ENCODE measurements around the gene KAZN.
A peak's percentile ranks its signal among the peaks of the same experiment; 100 is the strongest.

KAZN gene

DNA sequence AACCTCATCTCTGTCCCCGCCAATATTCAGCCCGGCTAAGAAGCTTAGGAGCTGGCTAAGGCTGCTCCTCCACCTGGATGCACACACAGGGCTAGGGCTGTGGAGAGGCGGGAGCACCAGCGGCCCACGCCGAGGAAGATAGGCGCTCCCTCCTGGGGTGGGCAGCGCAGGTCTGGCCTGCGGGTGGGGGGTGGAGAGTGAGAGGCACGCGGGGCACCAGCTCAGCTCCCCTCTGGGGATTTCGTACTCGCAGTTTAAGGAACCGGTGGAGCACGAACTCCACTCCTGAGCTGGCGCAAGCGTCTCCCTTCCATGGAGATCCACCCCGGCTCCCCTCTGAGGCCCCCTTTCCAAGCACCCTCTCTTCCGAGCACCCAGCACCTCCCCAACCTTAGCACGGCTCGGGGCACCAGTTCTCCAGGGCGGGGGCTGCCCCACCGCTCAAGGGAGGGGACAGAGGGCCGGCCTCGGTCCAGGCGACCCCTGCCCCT is 433 bp upstream of the KAZN start (continued):
- TF ChIP-seq ZBTB8A (tag by site-specific recombination; IDR thresholded peaks at IDR 0.05) (peak; percentile 60), GLIS1 (tag by site-specific recombination; IDR thresholded peaks at IDR 0.05) (peak; percentile 78), ZNF335 (tag by site-specific recombination; conservative IDR thresholded peaks at IDR 0.05) (peak; percentile 63), MZF1 (tag by site-specific recombination; IDR thresholded peaks at IDR 0.05; ENCODE audit: borderline replicate concordance) (peak; percentile 63; the same call in 1 of the 2 replicates)
- TF ChIP-seq, protein P1, sequence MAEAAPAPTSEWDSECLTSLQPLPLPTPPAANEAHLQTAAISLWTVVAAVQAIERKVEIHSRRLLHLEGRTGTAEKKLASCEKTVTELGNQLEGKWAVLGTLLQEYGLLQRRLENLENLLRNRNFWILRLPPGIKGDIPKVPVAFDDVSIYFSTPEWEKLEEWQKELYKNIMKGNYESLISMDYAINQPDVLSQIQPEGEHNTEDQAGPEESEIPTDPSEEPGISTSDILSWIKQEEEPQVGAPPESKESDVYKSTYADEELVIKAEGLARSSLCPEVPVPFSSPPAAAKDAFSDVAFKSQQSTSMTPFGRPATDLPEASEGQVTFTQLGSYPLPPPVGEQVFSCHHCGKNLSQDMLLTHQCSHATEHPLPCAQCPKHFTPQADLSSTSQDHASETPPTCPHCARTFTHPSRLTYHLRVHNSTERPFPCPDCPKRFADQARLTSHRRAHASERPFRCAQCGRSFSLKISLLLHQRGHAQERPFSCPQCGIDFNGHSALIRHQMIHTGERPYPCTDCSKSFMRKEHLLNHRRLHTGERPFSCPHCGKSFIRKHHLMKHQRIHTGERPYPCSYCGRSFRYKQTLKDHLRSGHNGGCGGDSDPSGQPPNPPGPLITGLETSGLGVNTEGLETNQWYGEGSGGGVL (tag by site-specific recombination; IDR thresholded peaks at IDR 0.05), result peak; percentile 91
- TF ChIP-seq, protein P2, sequence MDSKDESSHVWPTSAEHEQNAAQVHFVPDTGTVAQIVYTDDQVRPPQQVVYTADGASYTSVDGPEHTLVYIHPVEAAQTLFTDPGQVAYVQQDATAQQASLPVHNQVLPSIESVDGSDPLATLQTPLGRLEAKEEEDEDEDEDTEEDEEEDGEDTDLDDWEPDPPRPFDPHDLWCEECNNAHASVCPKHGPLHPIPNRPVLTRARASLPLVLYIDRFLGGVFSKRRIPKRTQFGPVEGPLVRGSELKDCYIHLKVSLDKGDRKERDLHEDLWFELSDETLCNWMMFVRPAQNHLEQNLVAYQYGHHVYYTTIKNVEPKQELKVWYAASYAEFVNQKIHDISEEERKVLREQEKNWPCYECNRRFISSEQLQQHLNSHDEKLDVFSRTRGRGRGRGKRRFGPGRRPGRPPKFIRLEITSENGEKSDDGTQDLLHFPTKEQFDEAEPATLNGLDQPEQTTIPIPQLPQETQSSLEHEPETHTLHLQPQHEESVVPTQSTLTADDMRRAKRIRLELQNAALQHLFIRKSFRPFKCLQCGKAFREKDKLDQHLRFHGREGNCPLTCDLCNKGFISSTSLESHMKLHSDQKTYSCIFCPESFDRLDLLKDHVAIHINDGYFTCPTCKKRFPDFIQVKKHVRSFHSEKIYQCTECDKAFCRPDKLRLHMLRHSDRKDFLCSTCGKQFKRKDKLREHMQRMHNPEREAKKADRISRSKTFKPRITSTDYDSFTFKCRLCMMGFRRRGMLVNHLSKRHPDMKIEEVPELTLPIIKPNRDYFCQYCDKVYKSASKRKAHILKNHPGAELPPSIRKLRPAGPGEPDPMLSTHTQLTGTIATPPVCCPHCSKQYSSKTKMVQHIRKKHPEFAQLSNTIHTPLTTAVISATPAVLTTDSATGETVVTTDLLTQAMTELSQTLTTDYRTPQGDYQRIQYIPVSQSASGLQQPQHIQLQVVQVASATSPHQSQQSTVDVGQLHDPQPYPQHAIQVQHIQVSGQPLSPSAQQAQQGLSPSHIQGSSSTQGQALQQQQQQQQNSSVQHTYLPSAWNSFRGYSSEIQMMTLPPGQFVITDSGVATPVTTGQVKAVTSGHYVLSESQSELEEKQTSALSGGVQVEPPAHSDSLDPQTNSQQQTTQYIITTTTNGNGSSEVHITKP (tag by site-specific recombination; IDR thresholded peaks at IDR 0.05), result no peak

DNA sequence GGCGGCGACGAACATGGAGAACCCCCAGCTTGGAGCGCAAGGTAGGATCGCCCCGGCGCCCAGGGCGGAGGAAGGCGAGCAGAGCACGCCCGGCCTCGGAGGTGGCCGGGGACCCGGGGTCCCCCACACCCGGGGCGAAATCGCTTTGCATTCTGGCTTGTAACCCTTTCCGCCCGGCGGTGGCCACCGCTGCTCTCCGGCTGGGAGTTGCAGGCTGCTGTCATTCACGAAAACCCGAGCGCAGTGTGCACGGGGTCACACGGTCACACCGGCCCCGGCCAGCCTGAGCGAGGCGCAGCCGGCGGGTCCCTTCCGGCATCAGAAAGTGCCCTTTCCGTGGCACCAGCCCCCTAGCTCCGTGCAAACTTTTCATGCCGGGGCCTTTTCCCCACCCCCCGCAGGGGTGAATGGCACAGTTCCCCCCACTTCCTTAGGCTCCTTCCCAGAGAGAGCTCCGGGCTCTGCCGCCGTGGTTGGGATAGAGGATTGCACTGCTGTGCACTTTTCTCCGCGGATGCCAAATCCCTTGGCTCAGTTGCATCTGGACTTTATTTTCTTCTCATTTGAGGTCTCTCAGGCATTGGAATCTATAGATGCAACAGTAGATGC is 802 bp downstream of the KAZN start:
- Histone ChIP-seq H3K27ac (ENCODE audit: extremely low read depth, low read depth, low read length) (peak overlapping the region; percentile 37; the same call in 1 of the 2 replicates), H3K4me3 (ENCODE audit: low read depth, low read length) (peak overlapping the region; percentile 62), H3K4me1 (ENCODE audit: control insufficient read depth, insufficient read depth, low read length) (peaks cover 6% of the 10 kb centered on the region; the same call in 1 of the 2 replicates), H3K36me3 (ENCODE audit: control insufficient read depth in 2 of 2, insufficient read depth in 1 of 2, low read length in 2 of 2) (no peaks in the 10 kb centered on the region), H3K9me3 (ENCODE audit: control insufficient read depth, insufficient read depth, low read depth, low read length) (no peaks in the 10 kb centered on the region)
- CTCF ChIA-PET, result interaction anchor here (0.5 to 1.1 kb wide), 2 partner anchors 500 to 620 kb away, joined by 3 to 4 read pairs; no protein-coding TSS in a partner anchor
- POLR2A ChIA-PET, result interaction anchor here (1.4 kb wide), 1 partner anchor 10 kb away, joined by 4 read pairs; no protein-coding TSS in a partner anchor
- TF ChIP-seq ZNF600 (tag by site-specific recombination; IDR thresholded peaks at IDR 0.05), result peak; percentile 56
- TF ChIP-seq ZNF514 (tag by site-specific recombination; IDR thresholded peaks at IDR 0.05), result no peak
- TF ChIP-seq, protein P3, sequence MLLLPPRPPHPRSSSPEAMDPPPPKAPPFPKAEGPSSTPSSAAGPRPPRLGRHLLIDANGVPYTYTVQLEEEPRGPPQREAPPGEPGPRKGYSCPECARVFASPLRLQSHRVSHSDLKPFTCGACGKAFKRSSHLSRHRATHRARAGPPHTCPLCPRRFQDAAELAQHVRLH (tag by site-specific recombination; IDR thresholded peaks at IDR 0.05), result no peak
- no peak for TF ChIP-seq ZNF48 (tag by site-specific recombination; IDR thresholded peaks at IDR 0.05)
- no peak for TF ChIP-seq ZNF529 (tag by site-specific recombination; IDR thresholded peaks at IDR 0.05; ENCODE audit: insufficient replicate concordance)
- no peak for TF ChIP-seq ZNF701 (tag by site-specific recombination; IDR thresholded peaks at IDR 0.05)
- TF ChIP-seq MEIS1 (CRISPR knock-in tag; IDR thresholded peaks at IDR 0.05; ENCODE audit: borderline replicate concordance), result no peak
- peak; percentile 45; the same call in 1 of the 2 replicates for TF ChIP-seq GLIS1 (tag by site-specific recombination; IDR thresholded peaks at IDR 0.05)
- TF ChIP-seq, protein P4, sequence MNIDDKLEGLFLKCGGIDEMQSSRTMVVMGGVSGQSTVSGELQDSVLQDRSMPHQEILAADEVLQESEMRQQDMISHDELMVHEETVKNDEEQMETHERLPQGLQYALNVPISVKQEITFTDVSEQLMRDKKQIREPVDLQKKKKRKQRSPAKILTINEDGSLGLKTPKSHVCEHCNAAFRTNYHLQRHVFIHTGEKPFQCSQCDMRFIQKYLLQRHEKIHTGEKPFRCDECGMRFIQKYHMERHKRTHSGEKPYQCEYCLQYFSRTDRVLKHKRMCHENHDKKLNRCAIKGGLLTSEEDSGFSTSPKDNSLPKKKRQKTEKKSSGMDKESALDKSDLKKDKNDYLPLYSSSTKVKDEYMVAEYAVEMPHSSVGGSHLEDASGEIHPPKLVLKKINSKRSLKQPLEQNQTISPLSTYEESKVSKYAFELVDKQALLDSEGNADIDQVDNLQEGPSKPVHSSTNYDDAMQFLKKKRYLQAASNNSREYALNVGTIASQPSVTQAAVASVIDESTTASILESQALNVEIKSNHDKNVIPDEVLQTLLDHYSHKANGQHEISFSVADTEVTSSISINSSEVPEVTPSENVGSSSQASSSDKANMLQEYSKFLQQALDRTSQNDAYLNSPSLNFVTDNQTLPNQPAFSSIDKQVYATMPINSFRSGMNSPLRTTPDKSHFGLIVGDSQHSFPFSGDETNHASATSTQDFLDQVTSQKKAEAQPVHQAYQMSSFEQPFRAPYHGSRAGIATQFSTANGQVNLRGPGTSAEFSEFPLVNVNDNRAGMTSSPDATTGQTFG (tag by site-specific recombination; IDR thresholded peaks at IDR 0.05; ENCODE audit: borderline replicate concordance), result no peak
- no peak for TF ChIP-seq ZNF544 (tag by site-specific recombination; IDR thresholded peaks at IDR 0.05)
- no peak for TF ChIP-seq ZNF133 (tag by site-specific recombination; IDR thresholded peaks at IDR 0.05)
- TF ChIP-seq ZNF843 (tag by site-specific recombination; IDR thresholded peaks at IDR 0.05), result no peak
- TF ChIP-seq ZNF610 (tag by site-specific recombination; IDR thresholded peaks at IDR 0.05; ENCODE audit: borderline replicate concordance), result no peak
- TF ChIP-seq, protein P5, sequence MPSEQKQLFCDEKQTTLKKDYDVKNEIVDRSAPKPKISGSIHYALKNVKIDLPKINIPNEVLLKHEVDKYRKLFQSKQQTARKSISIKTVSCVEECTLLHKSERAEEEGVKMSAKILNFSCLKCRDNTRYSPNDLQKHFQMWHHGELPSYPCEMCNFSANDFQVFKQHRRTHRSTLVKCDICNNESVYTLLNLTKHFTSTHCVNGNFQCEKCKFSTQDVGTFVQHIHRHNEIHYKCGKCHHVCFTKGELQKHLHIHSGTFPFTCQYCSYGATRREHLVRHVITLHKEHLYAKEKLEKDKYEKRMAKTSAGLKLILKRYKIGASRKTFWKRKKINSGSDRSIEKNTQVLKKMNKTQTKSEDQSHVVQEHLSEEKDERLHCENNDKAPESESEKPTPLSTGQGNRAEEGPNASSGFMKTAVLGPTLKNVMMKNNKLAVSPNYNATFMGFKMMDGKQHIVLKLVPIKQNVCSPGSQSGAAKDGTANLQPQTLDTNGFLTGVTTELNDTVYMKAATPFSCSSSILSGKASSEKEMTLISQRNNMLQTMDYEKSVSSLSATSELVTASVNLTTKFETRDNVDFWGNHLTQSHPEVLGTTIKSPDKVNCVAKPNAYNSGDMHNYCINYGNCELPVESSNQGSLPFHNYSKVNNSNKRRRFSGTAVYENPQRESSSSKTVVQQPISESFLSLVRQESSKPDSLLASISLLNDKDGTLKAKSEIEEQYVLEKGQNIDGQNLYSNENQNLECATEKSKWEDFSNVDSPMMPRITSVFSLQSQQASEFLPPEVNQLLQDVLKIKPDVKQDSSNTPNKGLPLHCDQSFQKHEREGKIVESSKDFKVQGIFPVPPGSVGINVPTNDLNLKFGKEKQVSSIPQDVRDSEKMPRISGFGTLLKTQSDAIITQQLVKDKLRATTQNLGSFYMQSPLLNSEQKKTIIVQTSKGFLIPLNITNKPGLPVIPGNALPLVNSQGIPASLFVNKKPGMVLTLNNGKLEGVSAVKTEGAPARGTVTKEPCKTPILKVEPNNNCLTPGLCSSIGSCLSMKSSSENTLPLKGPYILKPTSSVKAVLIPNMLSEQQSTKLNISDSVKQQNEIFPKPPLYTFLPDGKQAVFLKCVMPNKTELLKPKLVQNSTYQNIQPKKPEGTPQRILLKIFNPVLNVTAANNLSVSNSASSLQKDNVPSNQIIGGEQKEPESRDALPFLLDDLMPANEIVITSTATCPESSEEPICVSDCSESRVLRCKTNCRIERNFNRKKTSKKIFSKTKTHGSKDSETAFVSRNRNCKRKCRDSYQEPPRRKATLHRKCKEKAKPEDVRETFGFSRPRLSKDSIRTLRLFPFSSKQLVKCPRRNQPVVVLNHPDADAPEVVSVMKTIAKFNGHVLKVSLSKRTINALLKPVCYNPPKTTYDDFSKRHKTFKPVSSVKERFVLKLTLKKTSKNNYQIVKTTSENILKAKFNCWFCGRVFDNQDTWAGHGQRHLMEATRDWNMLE (tag by site-specific recombination; conservative IDR thresholded peaks at IDR 0.05; ENCODE audit: low read depth), result no peak
- TF ChIP-seq ZNF777 (tag by site-specific recombination; IDR thresholded peaks at IDR 0.05; ENCODE audit: borderline replicate concordance), result no peak
- no peak for TF ChIP-seq ZNF221 (tag by site-specific recombination; IDR thresholded peaks at IDR 0.05; ENCODE audit: borderline replicate concordance)
- no peak for TF ChIP-seq ZNF624 (tag by site-specific recombination; IDR thresholded peaks at IDR 0.05)

All from HEK293 (cell line).